H1 (cell line): ENCODE data around the gene UFC1. TPM values are rescaled to one million over a fixed set of nuclear protein-coding genes. Genes with fewer than 3 reads are reported as not detected.

Experiments used
- CTCF ChIA-PET: fragments of 300-600 bp; sonication (Branson Sonifier 250); formaldehyde crosslinking; loops from one replicate; lab custom pipeline; 2021; ENCODE audit not compliant: partially characterized antibody; lab: Charles Lee
- POLR2A ChIA-PET: fragments of 300-600 bp; sonication (Branson Sonifier 250); formaldehyde crosslinking; loops from one replicate; lab custom pipeline; 2021; ENCODE audit warnings: inconsistent platforms; ENCODE audit not compliant: partially characterized antibody; lab: Charles Lee
- DNase-seq, 2 experiments: peaks; one replicate each; pipeline versions ENCODE4 v3.0.0 to v3.0.0-alpha.2; 2010 to 2022; ENCODE audit warnings: low spot score in 2 of 2, low read depth in 1 of 2, mixed read lengths in 1 of 2
- FAIRE-seq: peaks from 2 replicates; lab custom pipeline; 2011; peaks lifted over from hg19 to GRCh38; lab: Jason Lieb, UNC
- H2AFZ ChIP-seq: 2 replicates; pipeline ENCODE4 v1.8.1; 2012; ENCODE audit warnings: low read length, inconsistent platforms
- H2AK5ac ChIP-seq: 2 replicates; pipeline ENCODE4 v1.6.1; 2013; ENCODE audit warnings: low read depth, low read length
- H2BK120ac ChIP-seq: replicated peaks from 2 replicates; pipeline ENCODE3; 2013; ENCODE audit warnings: low read depth, low read length, inconsistent platforms
- H2BK12ac ChIP-seq: 2 replicates; pipeline ENCODE4 v1.6.1; 2013; ENCODE audit warnings: low read depth, low read length
- H2BK15ac ChIP-seq: 2 replicates; pipeline ENCODE4 v1.6.1; 2013; ENCODE audit warnings: low read length
- H2BK20ac ChIP-seq: 2 replicates; pipeline ENCODE4 v1.6.1; 2013; ENCODE audit warnings: low read length
- H2BK5ac ChIP-seq: 2 replicates; pipeline ENCODE4 v1.6.1; 2013; ENCODE audit warnings: low read depth, low read length
- H3K14ac ChIP-seq: 2 replicates; pipeline ENCODE4 v1.6.1; 2013; ENCODE audit warnings: inconsistent platforms; ENCODE audit not compliant: insufficient read length
- H3K18ac ChIP-seq: 2 replicates; pipeline ENCODE4 v1.6.1; 2013; ENCODE audit warnings: low read length; ENCODE audit errors: extremely low read depth
- H3K23ac ChIP-seq: 2 replicates; pipeline ENCODE4 v1.6.1; 2013; ENCODE audit warnings: inconsistent platforms; ENCODE audit not compliant: insufficient read length
- H3K23me2 ChIP-seq: 2 replicates; pipeline ENCODE4 v1.6.1; 2013; ENCODE audit warnings: low read depth, low read length
- H3K27ac ChIP-seq: 2 replicates; pipeline ENCODE4 v1.6.1; 2011; ENCODE audit warnings: low read depth, low read length, inconsistent platforms
- H3K27me3 ChIP-seq, 4 experiments: replicated peaks in 1 of 4; 1 replicate in 1 of 4; 2 replicates in 3 of 4; pipeline versions ENCODE4 v1.6.1 to v1.8.1; 2011 to 2013; ENCODE audit warnings: low read length in 3 of 4, mild to moderate bottlenecking in 3 of 4, inconsistent platforms in 2 of 4, mixed read lengths in 2 of 4, moderate library complexity in 1 of 4; ENCODE audit not compliant: control insufficient read depth in 3 of 4, insufficient read depth in 3 of 4; ENCODE audit errors: extremely low read depth in 1 of 4
- H3K36me3 ChIP-seq, 4 experiments: 2 replicates each; pipeline versions ENCODE4 v1.6.1 to v1.8.1; 2011 to 2013; ENCODE audit warnings: mild to moderate bottlenecking in 4 of 4, low read length in 3 of 4, moderate library complexity in 2 of 4, control low read depth in 1 of 4, inconsistent platforms in 1 of 4; ENCODE audit not compliant: insufficient read depth in 4 of 4, control insufficient read depth in 2 of 4
- H3K4ac ChIP-seq: replicated peaks from 2 replicates; pipeline ENCODE3; 2013; ENCODE audit warnings: low read length, low read depth, mixed read lengths, inconsistent platforms; ENCODE audit not compliant: insufficient read length
- H3K4me1 ChIP-seq, 4 experiments: replicated peaks in 1 of 4; 1 replicate in 1 of 4; 2 replicates in 3 of 4; pipeline versions ENCODE4 v1.6.1 to v1.8.1; 2011 to 2013; ENCODE audit warnings: low read length in 3 of 4, inconsistent platforms in 2 of 4, mixed read lengths in 1 of 4; ENCODE audit not compliant: insufficient read depth in 4 of 4, control insufficient read depth in 3 of 4
- H3K4me2 ChIP-seq, 2 experiments: 2 replicates each; pipeline versions ENCODE4 v1.6.1 to v1.8.1; 2011 to 2013; ENCODE audit warnings: low read depth in 2 of 2, low read length in 2 of 2, control low read depth in 1 of 2, inconsistent platforms in 1 of 2, mild to moderate bottlenecking in 1 of 2; ENCODE audit not compliant: insufficient read depth in 1 of 2
- H3K4me3 ChIP-seq, 4 experiments: fragments of 200-600, 300-600 bp in 1 of 4; sonication (generic), shearing (Covaris generic), sonication (Bioruptor Twin) in 1 of 4; 2 replicates each; pipeline versions ENCODE4 v1.5.1 to v1.8.1; 2011 to 2016; ENCODE audit warnings: low read length in 4 of 4, low read depth in 3 of 4, control low read depth in 2 of 4, inconsistent platforms in 2 of 4, mild to moderate bottlenecking in 2 of 4, mixed read lengths in 1 of 4, moderate library complexity in 1 of 4; ENCODE audit not compliant: insufficient read depth in 2 of 4; ENCODE audit errors: extremely low read depth in 1 of 4
- H3K56ac ChIP-seq: replicated peaks from 2 replicates; pipeline ENCODE3; 2013; ENCODE audit warnings: low read depth, mild to moderate bottlenecking, mixed read lengths, low read length, inconsistent platforms; ENCODE audit not compliant: insufficient read length
- H3K79me1 ChIP-seq: 2 replicates; pipeline ENCODE4 v1.6.1; 2013; ENCODE audit warnings: low read depth, low read length, control low read depth
- H3K79me2 ChIP-seq, 2 experiments: 2 replicates each; pipeline versions ENCODE4 v1.6.1 to v1.8.1; 2012 to 2013; ENCODE audit warnings: low read length in 2 of 2, mild to moderate bottlenecking in 2 of 2, inconsistent platforms in 1 of 2; ENCODE audit not compliant: insufficient read depth in 2 of 2, control insufficient read depth in 1 of 2
- H3K9ac ChIP-seq, 4 experiments: replicated peaks in 1 of 4; 1 replicate in 1 of 4; 2 replicates in 3 of 4; pipeline versions ENCODE4 v1.6.1 to v1.8.1; 2011 to 2013; ENCODE audit warnings: low read depth in 3 of 4, low read length in 3 of 4, control low read depth in 2 of 4, mild to moderate bottlenecking in 2 of 4, moderate library complexity in 2 of 4, inconsistent platforms in 1 of 4; ENCODE audit errors: extremely low read depth in 1 of 4
- H3K9me3 ChIP-seq, 2 experiments: 2 replicates each; pipeline versions ENCODE4 v1.6.1 to v1.8.1; 2012 to 2013; ENCODE audit warnings: mild to moderate bottlenecking in 2 of 2, moderate library complexity in 2 of 2, control low read depth in 1 of 2, inconsistent platforms in 1 of 2, low read depth in 1 of 2, low read length in 1 of 2, mixed read lengths in 1 of 2; ENCODE audit not compliant: insufficient read depth in 2 of 2
- H4K20me1 ChIP-seq, 2 experiments: replicated peaks in 1 of 2; 2 replicates each; pipeline versions ENCODE3 to v1.8.1; 2011 to 2013; ENCODE audit warnings: inconsistent platforms in 2 of 2, low read length in 2 of 2, mild to moderate bottlenecking in 1 of 2; ENCODE audit not compliant: insufficient read depth in 2 of 2, control insufficient read depth in 1 of 2
- H4K5ac ChIP-seq: 2 replicates; pipeline ENCODE4 v1.6.1; 2013; ENCODE audit warnings: low read length, low read depth, mixed read lengths, inconsistent platforms; ENCODE audit not compliant: insufficient read length
- H4K8ac ChIP-seq: 2 replicates; pipeline ENCODE4 v1.8.0; 2013; ENCODE audit warnings: mild to moderate bottlenecking, moderate library complexity, low read length, inconsistent platforms; ENCODE audit not compliant: insufficient read depth; ENCODE audit errors: extremely low read depth
- H4K91ac ChIP-seq: replicated peaks from 2 replicates; pipeline ENCODE3; 2013; ENCODE audit warnings: low read length, mixed read lengths, inconsistent platforms; ENCODE audit not compliant: insufficient read length
- ASH2L ChIP-seq: fragments of 200-600, 300-600 bp; sonication (generic); IDR thresholded peaks from one replicate; pipeline ENCODE4 v1.7.1; 2017; ENCODE audit warnings: low read length
- CTBP2 ChIP-seq: IDR thresholded peaks from 2 replicates; pipeline ENCODE4 v1.7.0; 2011; ENCODE audit warnings: borderline replicate concordance, mild to moderate bottlenecking, moderate library complexity, mixed read lengths, low read length; ENCODE audit not compliant: insufficient read depth, insufficient read length
- CTCF ChIP-seq, 3 experiments: IDR thresholded peaks; 1 replicate in 2 of 3; 2 replicates in 1 of 3; pipeline versions ENCODE4 v1.5.1 to v1.6.1; 2011; ENCODE audit warnings: low read length in 3 of 3, mild to moderate bottlenecking in 3 of 3, inconsistent platforms in 2 of 3, low read depth in 1 of 3, moderate library complexity in 1 of 3; ENCODE audit not compliant: insufficient read depth in 1 of 3; ENCODE audit errors: control extremely low read depth in 1 of 3
- GTF2F1 ChIP-seq: IDR thresholded peaks from 2 replicates; pipeline ENCODE4 v1.6.1; 2012; ENCODE audit warnings: low read depth, low read length, improper control_type of control experiment, borderline replicate concordance
- NANOG ChIP-seq: IDR thresholded peaks from 2 replicates; pipeline ENCODE4 v1.6.1; 2011; ENCODE audit warnings: low read length, low read depth, mild to moderate bottlenecking, inconsistent platforms; ENCODE audit not compliant: insufficient read depth, poor library complexity, severe bottlenecking
- POLR2AphosphoS5 ChIP-seq: IDR thresholded peaks from 2 replicates; pipeline ENCODE4 v1.6.1; 2011; ENCODE audit warnings: low read depth, low read length
- POU5F1 ChIP-seq: IDR thresholded peaks from 2 replicates; pipeline ENCODE4 v1.6.1; 2011; ENCODE audit warnings: low read depth, mild to moderate bottlenecking, low read length, moderate library complexity
- SAP30 ChIP-seq: fragments of 300-600 bp; sonication (generic); IDR thresholded peaks from 2 replicates; pipeline ENCODE4 v1.7.1; 2012; ENCODE audit warnings: low read length, moderate library complexity, mild to moderate bottlenecking, inconsistent platforms; ENCODE audit not compliant: insufficient read depth, insufficient replicate concordance
- SP4 ChIP-seq: IDR thresholded peaks from 2 replicates; pipeline ENCODE4 v1.6.1; 2012; ENCODE audit warnings: low read length, inconsistent platforms
- WGBS, 2 experiments: shearing (Covaris generic) in 1 of 2; methylation state at CpG; one replicate each; pipeline versions ENCODE4 v1.1.6 to v1.1.7; 2013 to 2015; ENCODE audit warnings: low lambda C conversion rate in 2 of 2, mixed read lengths in 2 of 2, inconsistent platforms in 1 of 2, low coverage in 1 of 2, missing lambda C conversion rate in 1 of 2; ENCODE audit not compliant: insufficient replicate concordance in 2 of 2, insufficient coverage in 1 of 2, insufficient read length in 1 of 2; ENCODE audit errors: extremely low coverage in 1 of 2, missing lambda C conversion rate in 1 of 2; 5-methylcytosine and 5-hydroxymethylcytosine counted together
- polyA plus RNA-seq, 7 experiments: library from polyadenylated mRNA; depleted of rRNA in 3 of 7; stranded (reverse) in 5 of 7; unstranded in 2 of 7; fragments of >200 nt in 5 of 7; fragments of 200-250 nt in 2 of 7; gene quantifications; 1 replicate in 5 of 7; 2 replicates in 1 of 7; 4 replicates in 1 of 7; pipeline versions ENCODE4 v1.2.1 to v1.2.3, GENCODE V29; 2011 to 2013; ENCODE audit warnings: missing spikeins in 2 of 7, mixed read lengths in 2 of 7
- total RNA-seq: library from RNA; stranded (reverse); fragmentation: NEBNext Ultra II Directional; extraction: Animal tissue kit (Norgen Biotek cat#: 25700); gene quantifications from 2 replicates; pipeline ENCODE4 v1.2.1, GENCODE V29; 2021

Gene UFC1
- total and polyA plus RNA-seq, 2 of the 8 experiments (the other 6 are each of a cell fraction or from before 2014, with no cell fraction given): 67.8 to 102 TPM

GRCh38 chr1:161176468-161177111 is 22.8 kb downstream of the UFC1 start:
- H3K9ac ChIP-seq: peak overlapping the region in 3 of 4 experiments; percentile 3 to 83 (median 81); a peak in 5 of 7 replicates
- H3K4me3 ChIP-seq: peak overlapping the region; percentile 66 to 96 (median 84)
- H3K79me2 ChIP-seq: peaks cover 0 to 4% of the 10 kb centered on the region in 2 experiments; a peak in 1 of 4 replicates
- H3K9me3 ChIP-seq: no peaks in the 10 kb centered on the region
- H4K5ac ChIP-seq: no peak overlapping the region
- H2BK15ac ChIP-seq: no peak overlapping the region
- peak overlapping the region; percentile 88; the same call in 1 of the 2 replicates for H3K27ac ChIP-seq
- peak overlapping the region; percentile 99; the same call in 1 of the 2 replicates for H2BK5ac ChIP-seq
- no peak overlapping the region for H2AK5ac ChIP-seq
- no peak for DNase-seq
- FAIRE-seq: no peak
- H3K36me3 ChIP-seq: peaks cover 7 to 36% (median 21%) of the 10 kb centered on the region in 4 experiments; a peak in 6 of 8 replicates
- H2BK20ac ChIP-seq: no peak overlapping the region
- peaks cover 0 to 6% of the 10 kb centered on the region in 2 experiments for H4K20me1 ChIP-seq
- no peak overlapping the region for H2BK120ac ChIP-seq
- H3K56ac ChIP-seq: no peak overlapping the region
- H2AFZ ChIP-seq: no peak overlapping the region
- peaks cover 2% of the 10 kb centered on the region; the same call in 1 of the 2 replicates for H3K23me2 ChIP-seq
- peak overlapping the region; percentile 61 to 93 for H3K4me2 ChIP-seq
- CTCF ChIA-PET: interaction anchor here (0.8 to 2.8 kb wide), 9 partner anchors 10 to 495 kb away, joined by 3 to 27 read pairs (median 3); partner anchors contain the start of genes ADAMTS4, PPOX and TOMM40L
- POLR2A ChIA-PET: interaction anchor here (0.6 to 4.0 kb wide), 23 partner anchors 10 to 177 kb away, joined by 3 to 51 read pairs (median 4); partner anchors contain the start of genes ADAMTS4, APOA2, DEDD and F11R
- no peak overlapping the region for H2BK12ac ChIP-seq
- WGBS, 2 experiments: 27% methylated on average over 16 of the region's 17 CpGs; no CpG with 5 or more reads in 1 of the 2 experiments
- no peak overlapping the region for H4K91ac ChIP-seq
- peaks cover 4% of the 10 kb centered on the region for H3K79me1 ChIP-seq
- no peak overlapping the region for H3K18ac ChIP-seq
- H3K4me1 ChIP-seq: peaks cover 0 to 13% (median under 1%) of the 10 kb centered on the region in 4 experiments; a peak in 3 of 7 replicates
- no peak overlapping the region; the same call in 1 of the 2 replicates for H4K8ac ChIP-seq
- no peak overlapping the region for H3K14ac ChIP-seq
- H3K27me3 ChIP-seq: no peaks in the 10 kb centered on the region
- H3K4ac ChIP-seq: peak overlapping the region; percentile 62
- H3K23ac ChIP-seq: no peak overlapping the region
- TF ChIP-seq SAP30 (no peak), ASH2L (no peak), SP4 (no peak), POLR2AphosphoS5 (no peak), POU5F1 (no peak), CTBP2 (no peak), CTCF (IDR thresholded peaks at IDR 0.05; ENCODE audit: control extremely low read depth in 1 of 3, insufficient read depth in 1 of 3, low read depth in 1 of 3, low read length in 3 of 3) (no peak), GTF2F1 (no peak), NANOG (no peak)
